DMS53 (cell line): ENCODE results near the gene ZNF622.
"Not testable (repeated sequence)": the region's sequence is repeated elsewhere in the genome, so short reads cannot be mapped to it uniquely, and the experiment has no call there.

ENCODE experiments used
- DNase-seq: peaks from one replicate; lab custom pipeline; 2025; lab: John Stamatoyannopoulos, UW

The ZNF622 gene

DNA sequence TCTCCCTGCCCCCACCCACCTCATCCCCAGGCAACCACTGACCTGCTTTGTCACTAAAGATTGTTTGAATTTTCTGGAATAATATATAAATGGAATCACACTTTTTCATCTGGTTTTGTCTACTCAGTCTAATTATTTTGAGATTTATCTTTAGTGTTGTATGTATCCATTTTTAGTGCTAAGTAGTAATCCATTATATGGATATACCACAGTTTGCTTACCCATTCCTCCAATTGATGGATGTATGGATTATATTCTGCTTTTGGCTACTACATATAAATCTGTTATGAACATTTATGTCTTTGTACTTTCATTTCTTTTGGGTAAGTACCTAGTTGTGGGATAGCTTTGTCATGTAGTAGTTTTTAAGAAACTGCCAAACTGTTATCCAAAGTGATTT, 14.5 kb upstream of the ZNF622 start:
- no peak for DNase-seq

DNA sequence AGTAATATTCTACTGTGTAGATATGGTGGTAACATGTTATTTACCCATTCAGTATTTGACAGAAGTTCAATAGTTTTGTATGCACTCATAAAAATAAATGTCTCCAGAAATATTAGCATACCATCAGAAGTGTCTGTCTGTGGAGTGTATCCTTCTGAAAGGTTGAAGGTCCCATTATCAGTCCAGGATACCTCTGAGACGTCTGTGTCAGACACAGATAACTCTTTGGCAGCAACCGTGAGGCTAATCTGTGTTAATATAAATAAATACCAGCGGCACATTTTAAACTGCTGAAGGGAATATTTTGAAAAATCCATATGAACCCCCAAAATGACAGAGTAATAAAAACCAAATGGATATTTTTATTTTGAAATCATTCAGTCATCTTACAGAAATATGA, 11.9 kb upstream of the ZNF622 start:
- no peak for DNase-seq

DNA sequence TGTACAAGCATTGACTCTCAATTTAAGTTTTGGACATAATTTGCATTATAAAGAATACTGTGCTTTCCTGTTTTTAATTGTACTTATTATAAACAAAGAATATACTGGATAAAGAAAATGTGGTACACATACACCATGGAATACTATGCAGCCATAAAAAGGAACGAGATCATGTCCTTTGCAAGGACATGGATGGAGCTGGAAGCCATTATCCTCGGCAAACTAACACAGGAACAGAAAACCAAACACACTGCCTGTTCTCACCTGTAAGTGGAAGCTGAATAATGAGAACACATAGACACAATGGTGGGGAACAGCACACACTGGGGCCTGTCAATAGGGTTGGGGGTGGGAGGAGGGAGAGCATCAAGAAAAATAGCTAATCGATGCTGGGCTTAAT, 10.8 kb upstream of the ZNF622 start:
- not testable (repeated sequence) for DNase-seq

- no peak for DNase-seq
Measured at GRCh38 chr5:16471387-16471786, 5.8 kb upstream of the ZNF622 start.

DNA sequence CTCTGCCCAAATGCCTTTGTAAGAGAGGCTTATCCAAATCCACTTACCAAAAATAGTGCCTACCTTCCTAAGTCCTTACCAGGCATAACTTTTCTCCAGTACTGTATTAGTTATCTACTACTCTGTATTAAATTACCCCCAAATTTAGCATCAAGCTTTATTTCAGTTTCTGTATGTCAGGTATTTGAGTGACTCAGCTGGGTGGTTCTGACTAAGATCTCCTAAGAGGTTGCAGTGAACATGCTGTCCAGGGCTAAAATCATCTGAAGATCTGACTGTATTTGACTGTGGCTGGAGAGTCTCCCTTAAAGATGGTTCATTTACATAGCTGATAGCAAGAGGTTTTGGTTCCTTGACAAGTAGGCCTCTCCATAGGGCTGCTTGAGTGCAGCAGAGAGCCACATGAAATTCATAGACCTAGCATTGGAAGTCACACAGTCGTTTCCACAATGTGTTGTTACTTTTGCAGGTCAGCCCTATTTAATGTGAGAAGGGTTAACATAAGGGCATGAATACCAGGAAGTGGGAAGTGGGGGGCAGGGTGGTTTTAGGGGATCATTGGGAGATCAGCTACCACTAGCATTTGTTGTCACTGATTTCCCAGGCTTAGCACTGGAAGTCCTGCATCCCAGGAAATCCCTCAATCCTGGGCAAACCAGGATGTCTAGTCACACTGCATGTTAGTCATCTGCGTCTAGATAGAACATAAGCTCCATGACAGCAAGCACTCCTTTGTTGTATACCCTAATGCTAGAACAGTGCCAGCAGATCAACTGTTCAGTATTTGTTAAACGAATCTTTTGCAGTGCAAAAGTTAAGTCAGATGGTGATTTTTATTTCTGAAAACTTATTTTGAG, 2.0 kb upstream of the ZNF622 start:
- no peak for DNase-seq

- peak; percentile 37 for DNase-seq
Measured at GRCh38 chr5:16464664-16465543, 696 bp downstream of the ZNF622 start.

GRCh38 chr5:16464231-16464630, 1.4 kb downstream of the ZNF622 start:
- no peak for DNase-seq

DNA sequence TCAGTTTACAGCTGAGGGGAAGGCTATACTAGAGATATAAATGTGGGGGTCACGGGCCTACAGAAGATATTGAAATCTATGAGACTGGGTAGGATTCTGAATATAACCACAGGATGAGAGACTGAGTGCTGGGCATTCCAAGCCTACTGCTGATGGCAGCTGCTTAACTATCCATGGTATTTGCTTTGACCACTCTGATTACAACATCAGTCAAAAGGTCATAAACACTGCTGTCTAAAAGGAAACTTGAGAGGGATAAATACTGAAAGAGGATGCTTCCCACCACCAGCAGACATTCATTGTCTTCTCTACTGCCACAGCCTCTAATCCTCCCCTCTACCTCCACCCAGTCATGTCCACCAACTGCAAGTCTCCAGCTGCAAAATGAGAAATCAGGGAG, 3.8 kb downstream of the ZNF622 start:
- DNase-seq, result no peak

DNA sequence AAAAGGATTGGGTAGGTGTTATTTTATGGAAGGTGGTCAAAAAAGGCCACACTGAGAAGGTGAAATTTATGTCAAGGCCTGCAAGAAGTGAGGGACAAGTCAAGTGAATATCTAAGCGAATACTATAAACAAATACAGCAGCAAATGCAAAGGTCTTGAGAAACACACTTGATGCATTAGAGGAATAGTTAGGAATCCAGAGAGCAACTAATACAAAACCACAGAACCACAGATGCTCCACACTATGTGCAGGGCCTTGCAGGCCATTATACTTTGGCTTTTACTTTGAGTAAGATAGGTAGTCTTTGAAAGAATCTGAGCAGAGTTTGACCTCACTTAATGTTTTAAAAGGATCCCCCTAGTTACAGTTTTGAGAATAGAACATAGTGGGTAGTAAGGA, 4.6 kb downstream of the ZNF622 start:
- DNase-seq, result no peak

DNA sequence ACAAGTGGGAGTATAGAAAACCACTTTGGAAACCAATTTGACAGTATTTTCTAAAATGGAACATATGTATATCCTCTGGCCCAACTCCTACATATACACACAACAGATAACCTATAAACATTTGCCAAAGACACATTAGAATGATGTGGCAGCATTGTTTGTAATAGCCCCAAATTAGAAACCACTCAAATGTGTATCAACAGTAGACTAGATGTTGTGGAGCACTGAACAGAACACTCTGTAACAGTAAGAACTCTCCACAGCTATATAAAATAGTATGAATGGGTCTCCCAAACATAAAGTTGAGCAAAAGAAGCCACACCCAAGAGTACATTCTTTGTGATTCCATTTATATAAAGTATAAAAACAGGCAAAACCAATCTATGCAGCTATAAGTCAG, 6.1 kb downstream of the ZNF622 start:
- no peak for DNase-seq

- no peak for DNase-seq
Measured at GRCh38 chr5:16457853-16458252, 7.7 kb downstream of the ZNF622 start.

GRCh38 chr5:16457451-16457850, 8.1 kb downstream of the ZNF622 start:
- DNase-seq, result no peak

DNA sequence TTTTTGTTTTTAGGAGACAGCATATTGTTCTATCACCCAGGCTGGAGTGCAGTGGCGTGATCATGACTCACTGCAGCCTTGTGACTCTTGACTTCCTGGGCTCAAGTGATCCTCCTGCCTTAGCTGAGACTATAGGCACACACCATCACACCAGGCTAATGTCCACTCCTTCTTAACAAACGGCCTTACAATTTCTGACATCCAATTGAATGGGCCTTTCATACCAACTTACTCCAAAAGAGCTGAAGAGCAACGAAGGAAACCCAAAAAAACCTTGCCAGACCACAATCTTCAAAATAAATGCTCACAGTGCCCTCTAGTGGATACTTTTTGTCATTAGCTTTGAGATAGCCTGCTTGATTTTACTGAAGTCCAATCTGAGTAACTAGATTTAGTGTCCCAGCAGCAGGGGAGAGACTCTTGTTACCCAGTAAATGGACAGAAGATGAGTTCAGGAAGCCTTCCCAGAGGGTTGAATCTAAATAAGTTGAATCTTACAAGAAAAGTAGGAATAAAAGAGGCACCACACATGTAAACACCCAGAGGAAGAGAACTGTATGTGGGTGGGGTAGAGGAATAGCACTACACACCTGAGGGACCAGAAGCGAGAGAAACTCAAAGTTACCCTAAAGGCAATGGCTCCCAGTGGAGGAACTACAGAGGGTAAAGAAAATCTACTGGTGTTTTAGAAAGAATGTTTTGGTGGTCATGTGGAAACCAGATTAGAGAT, 9.3 kb downstream of the ZNF622 start:
- DNase-seq, result peak; percentile 86

DNA sequence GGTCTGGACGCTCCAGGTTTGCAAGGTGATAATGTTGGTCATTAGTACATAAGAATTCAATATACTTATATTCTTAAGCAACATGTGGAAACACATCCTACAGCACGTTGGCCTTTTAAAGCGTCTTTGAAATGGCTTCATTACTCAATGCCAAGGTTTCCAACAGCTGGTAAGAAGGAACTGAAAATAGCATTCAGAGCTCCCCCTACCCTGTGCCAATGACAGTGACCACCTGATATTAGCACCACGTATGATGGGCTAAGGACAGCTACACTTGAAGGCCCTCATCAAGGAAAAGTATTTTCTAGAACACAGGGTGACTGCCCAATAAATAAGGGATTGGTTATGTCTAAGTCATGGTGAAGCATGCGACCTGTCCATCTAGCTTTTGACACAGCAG, 9.9 kb downstream of the ZNF622 start:
- DNase-seq, result no peak

GRCh38 chr5:16454686-16455085, 10.9 kb downstream of the ZNF622 start:
- no peak for DNase-seq

DNA sequence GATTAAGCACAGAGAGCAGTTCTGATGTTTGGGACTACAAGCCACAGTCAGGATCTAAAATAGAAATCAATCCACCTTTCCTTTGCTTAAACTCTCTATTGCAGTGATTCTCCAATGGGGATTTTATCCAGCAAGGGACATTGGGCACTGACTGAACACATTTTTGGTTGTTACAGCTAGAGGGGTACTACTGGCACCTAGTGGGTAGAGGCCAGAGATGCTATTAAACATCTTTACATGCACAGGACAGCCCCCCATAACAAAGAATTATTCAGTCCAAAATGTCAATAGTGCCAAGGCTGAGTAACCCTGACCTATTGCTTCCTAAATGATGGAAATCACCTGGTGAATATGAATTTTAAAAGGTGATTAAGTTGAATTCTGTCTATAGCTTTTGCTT, 12.0 kb downstream of the ZNF622 start:
- DNase-seq, result peak; percentile 14

- DNase-seq, result no peak
Measured at GRCh38 chr5:16450163-16450562, 15.4 kb downstream of the ZNF622 start.

- peak; percentile 12 for DNase-seq
Measured at GRCh38 chr5:16446993-16447392, 18.6 kb downstream of the ZNF622 start.

DNA sequence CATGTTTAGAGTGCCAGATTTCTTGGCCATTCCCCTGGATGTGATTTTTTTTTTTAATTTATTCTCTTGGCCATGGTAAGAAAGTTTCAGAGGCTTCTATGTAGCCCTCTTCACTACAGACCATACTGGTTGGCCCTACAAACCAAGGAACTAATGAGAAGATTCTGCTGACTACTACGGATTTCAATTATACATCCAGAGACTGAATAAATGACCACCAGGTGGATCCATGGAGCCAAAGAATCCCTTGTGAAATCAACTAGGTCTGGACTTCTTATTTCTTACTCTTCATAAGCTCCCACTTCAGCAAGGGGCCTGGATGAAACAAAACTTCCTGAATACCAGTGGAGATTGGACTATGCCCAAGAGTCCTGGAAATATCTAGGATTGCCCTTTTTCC, 27.6 kb downstream of the ZNF622 start:
- DNase-seq, result peak; percentile 49

GRCh38 chr5:16436065-16436682, 29.4 kb downstream of the ZNF622 start:
- DNase-seq, result not testable (repeated sequence)

GRCh38 chr5:16431490-16431889, 34.1 kb downstream of the ZNF622 start:
- DNase-seq, result no peak
